A673 (cell line): ENCODE results near the gene RAP1GAP. TPM values are rescaled to one million over a fixed set of nuclear protein-coding genes. Genes with fewer than 3 reads are reported as not detected.

Source experiments
- BruUV-seq: library from RNA; stranded (reverse); fragments of 400-500 nt; replicated peaks from 2 replicates; lab custom pipeline; 2021; lab: Mats Ljungman, UMichigan
- CTCF ChIA-PET: fragments of 300-600 bp; sonication (Branson Sonifier 250); formaldehyde crosslinking; loops from one replicate; lab custom pipeline; 2022; ENCODE audit warnings: antibody characterized with exemption; lab: Charles Lee
- POLR2A ChIA-PET: fragments of 300-600 bp; sonication (Branson Sonifier 250); formaldehyde crosslinking; loops from one replicate; lab custom pipeline; 2022; ENCODE audit warnings: antibody characterized with exemption; ENCODE audit not compliant: low non-redundant PET; lab: Charles Lee
- DNase-seq: peaks from one replicate; pipeline ENCODE4 v3.0.0-alpha.2; 2015; ENCODE audit warnings: low spot score
- H3K27ac ChIP-seq: fragments of 200-600 bp; sonication (generic); 2 replicates; pipeline ENCODE4 v1.5.1; 2016; ENCODE audit warnings: mixed run types, low read depth, mild to moderate bottlenecking, mixed read lengths, antibody characterized with exemption, low read length; ENCODE audit not compliant: poor library complexity, severe bottlenecking
- H3K27me3 ChIP-seq: fragments of 200-600 bp; sonication (generic); replicated peaks from 2 replicates; pipeline ENCODE4 v1.6.1; 2017; ENCODE audit warnings: mixed run types, low read depth, mild to moderate bottlenecking, mixed read lengths, antibody characterized with exemption, low read length; ENCODE audit not compliant: insufficient read depth, poor library complexity
- H3K36me3 ChIP-seq: fragments of 200-600 bp; sonication (generic); 2 replicates; pipeline ENCODE4 v1.6.1; 2016; ENCODE audit warnings: mixed run types, mild to moderate bottlenecking, mixed read lengths, antibody characterized with exemption, low read length; ENCODE audit not compliant: insufficient read depth, poor library complexity, severe bottlenecking
- H3K4me1 ChIP-seq: fragments of 200-600 bp; sonication (generic); 2 replicates; pipeline ENCODE4 v1.6.1; 2017; ENCODE audit warnings: mixed run types, mild to moderate bottlenecking, mixed read lengths, antibody characterized with exemption, low read length; ENCODE audit not compliant: insufficient read depth, poor library complexity, severe bottlenecking
- H3K4me3 ChIP-seq: fragments of 200-600 bp; sonication (generic); 2 replicates; pipeline ENCODE4 v1.5.1; 2016; ENCODE audit warnings: low read depth, mixed run types, mild to moderate bottlenecking, mixed read lengths, low read length; ENCODE audit not compliant: poor library complexity, severe bottlenecking
- H3K9me3 ChIP-seq: fragments of 200-600 bp; sonication (generic); 2 replicates; pipeline ENCODE4 v1.6.1; 2016; ENCODE audit warnings: mixed run types, low read depth, mild to moderate bottlenecking, mixed read lengths, antibody characterized with exemption, low read length; ENCODE audit not compliant: poor library complexity, severe bottlenecking
- CTCF ChIP-seq: fragments of 300-800, 200-600 bp; sonication (generic); conservative IDR thresholded peaks from 2 replicates; pipeline ENCODE4 v1.5.1; 2017; ENCODE audit warnings: low read depth, mild to moderate bottlenecking, antibody characterized with exemption, low read length, moderate library complexity, mixed read lengths
- EZH2 ChIP-seq: fragments of 200-600 bp; sonication (generic); IDR thresholded peaks from 2 replicates; pipeline ENCODE4 v1.6.1; 2017; ENCODE audit warnings: borderline replicate concordance, low read depth, mild to moderate bottlenecking, mixed read lengths, antibody characterized with exemption, low read length; ENCODE audit not compliant: poor library complexity, severe bottlenecking
- intact Hi-C: fragments of 100-400 bp; cut with micrococcal nuclease; formaldehyde crosslinking; loops from one replicate; pipeline ENCODE4 v1.10.0; 2022; ENCODE audit not compliant: unreplicated experiment
- total RNA-seq: library from RNA; stranded (reverse); gene quantifications from 2 replicates; pipeline ENCODE4 v1.2.3, GENCODE V29; 2021

The RAP1GAP gene
- total RNA-seq, 1 experiment from 2014 or later = 37.7 TPM

GRCh38 chr1:21693732-21694131 lies 24.6 kb upstream of the RAP1GAP start:
- Histone ChIP-seq H3K4me1 (no peaks in the 10 kb centered on the region), H3K27ac (no peak overlapping the region), H3K27me3 (no peaks in the 10 kb centered on the region), H3K36me3 (peaks cover 38% of the 10 kb centered on the region), H3K9me3 (no peaks in the 10 kb centered on the region), H3K4me3 (no peak overlapping the region)
- no peak for TF ChIP-seq EZH2
- TF ChIP-seq CTCF = no peak
- CTCF ChIA-PET = no interaction called here
- POLR2A ChIA-PET = no interaction called here
- intact Hi-C loops = no loop called here
- no peak for DNase-seq
- no TSS peak for BruUV-seq

- POLR2A ChIA-PET = no interaction called here
- TF ChIP-seq EZH2 = no peak
- TF ChIP-seq CTCF = no peak
Measured at GRCh38 chr1:21691739-21692138, 22.6 kb upstream of the RAP1GAP start.

GRCh38 chr1:21689661-21690372 lies 20.7 kb upstream of the RAP1GAP start:
- Histone ChIP-seq H3K36me3 (peaks cover 60% of the 10 kb centered on the region), H3K9me3 (no peaks in the 10 kb centered on the region), H3K27ac (no peak overlapping the region), H3K4me1 (no peaks in the 10 kb centered on the region), H3K4me3 (no peak overlapping the region), H3K27me3 (no peaks in the 10 kb centered on the region)
- BruUV-seq = no TSS peak
- intact Hi-C loops = no loop called here
- no peak for TF ChIP-seq EZH2
- ChIA-PET CTCF (no interaction called here), POLR2A (no interaction called here)
- DNase-seq = no peak

More at GRCh38 chr1:21691739-21692138, 22.6 kb upstream of the RAP1GAP start:
- Histone ChIP-seq H3K27ac (no peak overlapping the region), H3K4me1 (no peaks in the 10 kb centered on the region), H3K4me3 (no peak overlapping the region), H3K36me3 (peaks cover 49% of the 10 kb centered on the region), H3K27me3 (no peaks in the 10 kb centered on the region), H3K9me3 (no peaks in the 10 kb centered on the region)
- CTCF ChIA-PET = no interaction called here
- no peak for DNase-seq
- intact Hi-C loops = no loop called here
- BruUV-seq = no TSS peak
